HCT116 (cell line): ENCODE measurements around the gene TECTA. TPM values are rescaled to one million over a fixed set of nuclear protein-coding genes. Genes with fewer than 3 reads are reported as not detected.

Source experiments
- ATAC-seq: fragments of 200-7000 bp; cut with Tn5 transposase; 2 replicates; pipeline ENCODE4 v1.9.1; 2020; ENCODE audit warnings: mild to moderate bottlenecking, moderate library complexity
- BruUV-seq: library from RNA; stranded (reverse); fragments of 400-500 nt; replicated peaks from 2 replicates; lab custom pipeline; 2021; lab: Mats Ljungman, UMichigan
- CTCF ChIA-PET: fragments of 300-600 bp; sonication (Branson Sonifier 250); formaldehyde crosslinking; loops from one replicate; lab custom pipeline; 2021; ENCODE audit warnings: antibody characterized with exemption; lab: Charles Lee
- POLR2A ChIA-PET: fragments of 300-600, 350-600 bp; sonication (Branson Sonifier 250); formaldehyde crosslinking; loops from one replicate; lab custom pipeline; 2021; ENCODE audit warnings: antibody characterized with exemption; lab: Charles Lee
- RAD21 ChIA-PET, 2 experiments: fragments of 300-600 bp; sonication (Branson Sonifier 250); formaldehyde crosslinking; loops; one replicate each; lab custom pipeline; 2023; ENCODE audit warnings: low total read pairs in 2 of 2; ENCODE audit not compliant: uncharacterized antibody in 2 of 2, unreplicated experiment in 2 of 2, low non-redundant PET in 1 of 2; lab: Charles Lee
- DNase-seq: peaks from one replicate; pipeline ENCODE4 v3.0.0-alpha.2; 2010; ENCODE audit warnings: low read depth, low spot score
- H2AFZ ChIP-seq: fragments of 200-600 bp; shearing (Covaris generic), sonication (generic); 2 replicates; pipeline ENCODE4 v1.6.1; 2017; ENCODE audit warnings: low read depth, mixed run types, mixed read lengths, antibody characterized with exemption, low read length; ENCODE audit not compliant: poor library complexity, severe bottlenecking
- H3K27ac ChIP-seq: 2 replicates; pipeline ENCODE4 v1.5.1; 2012; ENCODE audit warnings: low read depth, low read length
- H3K27me3 ChIP-seq: fragments of 200-600 bp; sonication (generic); 2 replicates; pipeline ENCODE4 v1.6.1; 2016; ENCODE audit warnings: mixed run types, low read length, mixed read lengths; ENCODE audit not compliant: insufficient read depth
- H3K36me3 ChIP-seq, 2 experiments: fragments of 200-500 bp in 1 of 2; fragments of 200-600 bp in 1 of 2; sonication (Bioruptor generic) in 1 of 2; sonication (generic) in 1 of 2; 2 replicates each; pipeline versions ENCODE4 v1.5.1 to v1.6.1; 2014 to 2016; ENCODE audit warnings: low read length in 2 of 2, inconsistent platforms in 1 of 2, mixed read lengths in 1 of 2, mixed run types in 1 of 2; ENCODE audit not compliant: insufficient read depth in 2 of 2, control insufficient read depth in 1 of 2
- H3K4me1 ChIP-seq, 2 experiments: fragments of 200-600 bp in 1 of 2; sonication (generic) in 1 of 2; 2 replicates each; pipeline versions ENCODE4 v1.5.1 to v1.6.1; 2012 to 2017; ENCODE audit warnings: low read length in 2 of 2, inconsistent platforms in 1 of 2, mild to moderate bottlenecking in 1 of 2, mixed read lengths in 1 of 2, mixed run types in 1 of 2, moderate library complexity in 1 of 2; ENCODE audit not compliant: insufficient read depth in 2 of 2, control insufficient read depth in 1 of 2
- H3K4me2 ChIP-seq: fragments of 200-600 bp; sonication (generic); 2 replicates; pipeline ENCODE4 v1.6.1; 2017; ENCODE audit warnings: mixed run types, low read length, mixed read lengths
- H3K4me3 ChIP-seq, 2 experiments: fragments of 200-600 bp in 1 of 2; sonication (generic) in 1 of 2; replicated peaks in 1 of 2; 2 replicates each; pipeline ENCODE4 v1.5.1; 2011 to 2016; ENCODE audit warnings: low read length in 2 of 2, control low read depth in 1 of 2, low read depth in 1 of 2, mild to moderate bottlenecking in 1 of 2, mixed read lengths in 1 of 2, mixed run types in 1 of 2
- H3K79me2 ChIP-seq: fragments of 200-600 bp; sonication (generic); 2 replicates; pipeline ENCODE4 v1.6.1; 2017; ENCODE audit warnings: mild to moderate bottlenecking, mixed run types, low read length, moderate library complexity, mixed read lengths; ENCODE audit not compliant: insufficient read depth
- H3K9ac ChIP-seq: fragments of 200-600 bp; sonication (generic); 2 replicates; pipeline ENCODE4 v1.6.1; 2016; ENCODE audit warnings: low read length, mixed read lengths
- H3K9me2 ChIP-seq: fragments of 200-600 bp; sonication (generic), shearing (Covaris generic); 2 replicates; pipeline ENCODE4 v1.6.1; 2017; ENCODE audit warnings: mixed run types, mild to moderate bottlenecking, moderate library complexity; ENCODE audit not compliant: insufficient read depth
- H3K9me3 ChIP-seq, 2 experiments: fragments of 200-500 bp in 1 of 2; fragments of 200-600 bp in 1 of 2; sonication (Bioruptor generic) in 1 of 2; sonication (generic) in 1 of 2; 2 replicates each; pipeline ENCODE4 v1.6.1; 2014 to 2017; ENCODE audit warnings: low read length in 2 of 2, mixed read lengths in 2 of 2, inconsistent platforms in 1 of 2, low read depth in 1 of 2, mild to moderate bottlenecking in 1 of 2, mixed run types in 1 of 2, moderate library complexity in 1 of 2; ENCODE audit not compliant: control insufficient read depth in 1 of 2, insufficient read depth in 1 of 2
- H4K20me1 ChIP-seq: fragments of 200-600 bp; sonication (generic), shearing (Covaris generic); 2 replicates; pipeline ENCODE4 v1.6.1; 2017; ENCODE audit warnings: mixed run types, mild to moderate bottlenecking, moderate library complexity; ENCODE audit not compliant: insufficient read depth
- CBX3 ChIP-seq: IDR thresholded peaks from 2 replicates; pipeline ENCODE4 v1.6.1; 2012; ENCODE audit warnings: low read depth
- CEBPB ChIP-seq: IDR thresholded peaks from 2 replicates; pipeline ENCODE4 v1.6.1; 2012; ENCODE audit warnings: low read depth
- EGR1 ChIP-seq: IDR thresholded peaks from 2 replicates; pipeline ENCODE4 v1.6.1; 2012; ENCODE audit warnings: low read depth
- ELF1 ChIP-seq: IDR thresholded peaks from 2 replicates; pipeline ENCODE4 v1.6.1; 2012; ENCODE audit warnings: low read depth, borderline replicate concordance
- EZH2phosphoT487 ChIP-seq: fragments of 200-600 bp; IDR thresholded peaks from 2 replicates; pipeline ENCODE4 v1.6.1; 2018; ENCODE audit warnings: antibody characterized with exemption, borderline replicate concordance
- POLR2A ChIP-seq: IDR thresholded peaks from 2 replicates; pipeline ENCODE4 v1.7.0; 2011; ENCODE audit warnings: borderline replicate concordance; ENCODE audit not compliant: insufficient read depth, insufficient read length; ENCODE audit errors: extremely low read depth
- POLR2AphosphoS5 ChIP-seq: IDR thresholded peaks from 2 replicates; pipeline ENCODE4 v1.6.1; 2011; ENCODE audit warnings: mild to moderate bottlenecking, low read depth, low read length, moderate library complexity
- RAD21 ChIP-seq: IDR thresholded peaks from 2 replicates; pipeline ENCODE4 v1.6.1; 2012; ENCODE audit warnings: low read depth, mild to moderate bottlenecking
- SRF ChIP-seq: IDR thresholded peaks from 2 replicates; pipeline ENCODE4 v1.6.1; 2012; ENCODE audit warnings: low read depth
- TCF7L2 ChIP-seq: IDR thresholded peaks from 2 replicates; pipeline ENCODE4 v1.7.0; 2011; ENCODE audit warnings: borderline replicate concordance, inconsistent platforms; ENCODE audit not compliant: insufficient read depth, insufficient read length; ENCODE audit errors: extremely low read depth
- YY1 ChIP-seq: IDR thresholded peaks from 2 replicates; pipeline ENCODE4 v1.6.1; 2011; ENCODE audit warnings: low read length, low read depth, moderate library complexity, mild to moderate bottlenecking; ENCODE audit not compliant: insufficient replicate concordance; ENCODE audit errors: extremely low read depth
- ZFX ChIP-seq: fragments of 450-650 bp; IDR thresholded peaks from 2 replicates; pipeline ENCODE4 v1.6.1; 2017
- ZNF274 ChIP-seq: fragments of 200-500 bp; sonication (Bioruptor generic); IDR thresholded peaks from 2 replicates; pipeline ENCODE4 v1.6.1; 2014; ENCODE audit warnings: mild to moderate bottlenecking, low read depth, low read length, inconsistent platforms
- intact Hi-C: fragments of 100-400 bp; cut with micrococcal nuclease; formaldehyde crosslinking; loops from 2 replicates; pipeline ENCODE4 v1.10.0; 2022
- total RNA-seq: library from RNA; stranded (reverse); gene quantifications from one replicate; pipeline ENCODE4 v1.2.1, GENCODE V29; 2021; ENCODE audit not compliant: unreplicated experiment
- TF ChIP-seq, protein P1 (sequence below): IDR thresholded peaks from 2 replicates; pipeline ENCODE4 v1.6.1; 2012
- TF ChIP-seq, protein P2 (sequence below): IDR thresholded peaks from 2 replicates; pipeline ENCODE4 v1.6.1; 2011; ENCODE audit warnings: mild to moderate bottlenecking, low read length, moderate library complexity; ENCODE audit not compliant: insufficient replicate concordance; ENCODE audit errors: extremely low read depth
- TF ChIP-seq, protein P3 (sequence below): IDR thresholded peaks from 2 replicates; pipeline ENCODE4 v1.6.1; 2012

Gene TECTA
- total RNA-seq, 1 experiment from 2014 or later, result 0.81 TPM

DNA sequence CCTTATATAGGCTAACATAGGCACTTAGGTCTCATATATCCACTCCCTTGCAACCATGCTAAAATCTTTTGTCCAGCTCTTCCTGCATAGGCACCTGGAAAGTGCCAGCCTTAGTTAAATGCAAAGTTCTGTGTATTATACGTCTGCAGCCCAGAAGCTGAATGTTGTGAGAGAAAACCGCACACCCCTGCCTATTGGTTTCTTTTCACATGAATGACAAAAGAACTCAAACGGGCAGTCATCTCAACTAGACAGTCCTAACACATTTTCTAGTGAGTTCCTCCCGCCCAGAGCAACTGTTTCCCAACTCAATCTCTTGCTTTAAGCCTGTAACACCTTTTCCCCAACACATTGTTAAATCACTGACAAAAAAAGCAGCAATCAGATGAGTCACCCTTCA is 122.1 kb downstream of the TECTA start:
- Histone ChIP-seq H3K4me1 (no peaks in the 10 kb centered on the region), H3K27ac (no peak overlapping the region), H3K9ac (no peak overlapping the region), H3K4me3 (no peak overlapping the region), H3K79me2 (no peaks in the 10 kb centered on the region), H2AFZ (no peak overlapping the region), H3K9me2 (no peaks in the 10 kb centered on the region), H4K20me1 (no peaks in the 10 kb centered on the region), H3K4me2 (no peak overlapping the region), H3K9me3 (no peaks in the 10 kb centered on the region), H3K36me3 (no peaks in the 10 kb centered on the region), H3K27me3 (peaks cover 32% of the 10 kb centered on the region; the same call in 1 of the 2 replicates)
- ATAC-seq (no peak), DNase-seq (no peak)
- POLR2A ChIA-PET, result no interaction called here
- TF ChIP-seq YY1 (no peak), CEBPB (no peak), POLR2AphosphoS5 (no peak), TCF7L2 (no peak), ZNF274 (no peak), EGR1 (no peak), CBX3 (no peak), ELF1 (no peak), ZFX (no peak), EZH2phosphoT487 (no peak), SRF (no peak), POLR2A (no peak), RAD21 (no peak)
- TF ChIP-seq, protein P1, sequence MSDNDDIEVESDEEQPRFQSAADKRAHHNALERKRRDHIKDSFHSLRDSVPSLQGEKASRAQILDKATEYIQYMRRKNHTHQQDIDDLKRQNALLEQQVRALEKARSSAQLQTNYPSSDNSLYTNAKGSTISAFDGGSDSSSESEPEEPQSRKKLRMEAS, result no peak
- TF ChIP-seq, protein P2, sequence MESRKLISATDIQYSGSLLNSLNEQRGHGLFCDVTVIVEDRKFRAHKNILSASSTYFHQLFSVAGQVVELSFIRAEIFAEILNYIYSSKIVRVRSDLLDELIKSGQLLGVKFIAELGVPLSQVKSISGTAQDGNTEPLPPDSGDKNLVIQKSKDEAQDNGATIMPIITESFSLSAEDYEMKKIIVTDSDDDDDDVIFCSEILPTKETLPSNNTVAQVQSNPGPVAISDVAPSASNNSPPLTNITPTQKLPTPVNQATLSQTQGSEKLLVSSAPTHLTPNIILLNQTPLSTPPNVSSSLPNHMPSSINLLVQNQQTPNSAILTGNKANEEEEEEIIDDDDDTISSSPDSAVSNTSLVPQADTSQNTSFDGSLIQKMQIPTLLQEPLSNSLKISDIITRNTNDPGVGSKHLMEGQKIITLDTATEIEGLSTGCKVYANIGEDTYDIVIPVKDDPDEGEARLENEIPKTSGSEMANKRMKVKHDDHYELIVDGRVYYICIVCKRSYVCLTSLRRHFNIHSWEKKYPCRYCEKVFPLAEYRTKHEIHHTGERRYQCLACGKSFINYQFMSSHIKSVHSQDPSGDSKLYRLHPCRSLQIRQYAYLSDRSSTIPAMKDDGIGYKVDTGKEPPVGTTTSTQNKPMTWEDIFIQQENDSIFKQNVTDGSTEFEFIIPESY, result no peak
- TF ChIP-seq, protein P3, sequence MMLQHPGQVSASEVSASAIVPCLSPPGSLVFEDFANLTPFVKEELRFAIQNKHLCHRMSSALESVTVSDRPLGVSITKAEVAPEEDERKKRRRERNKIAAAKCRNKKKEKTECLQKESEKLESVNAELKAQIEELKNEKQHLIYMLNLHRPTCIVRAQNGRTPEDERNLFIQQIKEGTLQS, result no peak
- CTCF ChIA-PET, result no interaction called here
- RAD21 ChIA-PET, result no interaction called here
- intact Hi-C loops, result no loop called here
- no TSS peak for BruUV-seq
